Measurements from ENCODE around the gene DNAJC11. TPM values are rescaled to one million over a fixed set of nuclear protein-coding genes. Genes with fewer than 3 reads are reported as not detected.

The DNAJC11 gene
- total and polyA plus RNA-seq, 2 donors from 2014 or later = 44.6 to 49.8 TPM

DNA sequence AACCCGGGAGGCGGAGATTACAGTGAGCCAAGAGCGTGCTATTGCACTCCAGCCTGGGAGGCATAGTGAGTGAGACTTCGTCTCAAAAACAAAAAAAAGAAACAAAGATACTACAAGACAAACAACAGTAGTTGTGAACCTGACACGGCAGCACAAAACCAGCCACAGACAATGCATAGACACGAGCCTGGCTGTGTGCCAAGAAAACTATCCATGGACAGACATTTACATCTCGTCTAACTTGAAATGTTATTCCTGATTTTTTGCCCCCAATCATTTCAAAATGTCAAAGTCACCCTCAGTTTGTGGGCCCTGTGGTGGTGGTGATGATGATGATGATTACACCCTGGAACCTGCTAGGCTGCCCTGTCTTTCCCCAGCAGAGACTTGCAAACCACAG lies 105.3 kb downstream of the DNAJC11 start:
- Histone ChIP-seq H3K27me3 (ENCODE audit: control insufficient read depth, insufficient read depth, low read length) (no peaks in the 10 kb centered on the region), H3K9ac (ENCODE audit: low read length in 3 of 3) (peak overlapping the region in 1 of 3 donors; percentile 22), H3K4me3 (ENCODE audit: low read length in 3 of 3) (no peak overlapping the region), H3K27ac (ENCODE audit: low read depth in 2 of 2, low read length in 2 of 2) (no peak overlapping the region), H3K4me1 (ENCODE audit: control insufficient read depth in 2 of 3, insufficient read depth in 2 of 3, low read depth in 1 of 3, low read length in 3 of 3) (peaks cover 0 to 35% (median 23%) of the 10 kb centered on the region in 3 donors), H3K9me3 (ENCODE audit: control insufficient read depth in 2 of 3, insufficient read depth in 1 of 3, low read length in 3 of 3) (no peaks in the 10 kb centered on the region), H3K36me3 (ENCODE audit: control insufficient read depth in 2 of 3, insufficient read depth in 3 of 3, low read length in 3 of 3) (peaks cover 0 to 53% (median 39%) of the 10 kb centered on the region in 3 donors)
- FAIRE-seq (no peak), DNase-seq (no peak)
- intact Hi-C loops (cut with DNase I) = no loop called here
- TF ChIP-seq, protein P1, sequence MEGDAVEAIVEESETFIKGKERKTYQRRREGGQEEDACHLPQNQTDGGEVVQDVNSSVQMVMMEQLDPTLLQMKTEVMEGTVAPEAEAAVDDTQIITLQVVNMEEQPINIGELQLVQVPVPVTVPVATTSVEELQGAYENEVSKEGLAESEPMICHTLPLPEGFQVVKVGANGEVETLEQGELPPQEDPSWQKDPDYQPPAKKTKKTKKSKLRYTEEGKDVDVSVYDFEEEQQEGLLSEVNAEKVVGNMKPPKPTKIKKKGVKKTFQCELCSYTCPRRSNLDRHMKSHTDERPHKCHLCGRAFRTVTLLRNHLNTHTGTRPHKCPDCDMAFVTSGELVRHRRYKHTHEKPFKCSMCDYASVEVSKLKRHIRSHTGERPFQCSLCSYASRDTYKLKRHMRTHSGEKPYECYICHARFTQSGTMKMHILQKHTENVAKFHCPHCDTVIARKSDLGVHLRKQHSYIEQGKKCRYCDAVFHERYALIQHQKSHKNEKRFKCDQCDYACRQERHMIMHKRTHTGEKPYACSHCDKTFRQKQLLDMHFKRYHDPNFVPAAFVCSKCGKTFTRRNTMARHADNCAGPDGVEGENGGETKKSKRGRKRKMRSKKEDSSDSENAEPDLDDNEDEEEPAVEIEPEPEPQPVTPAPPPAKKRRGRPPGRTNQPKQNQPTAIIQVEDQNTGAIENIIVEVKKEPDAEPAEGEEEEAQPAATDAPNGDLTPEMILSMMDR (IDR thresholded peaks at IDR 0.05; ENCODE audit: borderline replicate concordance, extremely low read depth, insufficient read depth) = no peak

DNA sequence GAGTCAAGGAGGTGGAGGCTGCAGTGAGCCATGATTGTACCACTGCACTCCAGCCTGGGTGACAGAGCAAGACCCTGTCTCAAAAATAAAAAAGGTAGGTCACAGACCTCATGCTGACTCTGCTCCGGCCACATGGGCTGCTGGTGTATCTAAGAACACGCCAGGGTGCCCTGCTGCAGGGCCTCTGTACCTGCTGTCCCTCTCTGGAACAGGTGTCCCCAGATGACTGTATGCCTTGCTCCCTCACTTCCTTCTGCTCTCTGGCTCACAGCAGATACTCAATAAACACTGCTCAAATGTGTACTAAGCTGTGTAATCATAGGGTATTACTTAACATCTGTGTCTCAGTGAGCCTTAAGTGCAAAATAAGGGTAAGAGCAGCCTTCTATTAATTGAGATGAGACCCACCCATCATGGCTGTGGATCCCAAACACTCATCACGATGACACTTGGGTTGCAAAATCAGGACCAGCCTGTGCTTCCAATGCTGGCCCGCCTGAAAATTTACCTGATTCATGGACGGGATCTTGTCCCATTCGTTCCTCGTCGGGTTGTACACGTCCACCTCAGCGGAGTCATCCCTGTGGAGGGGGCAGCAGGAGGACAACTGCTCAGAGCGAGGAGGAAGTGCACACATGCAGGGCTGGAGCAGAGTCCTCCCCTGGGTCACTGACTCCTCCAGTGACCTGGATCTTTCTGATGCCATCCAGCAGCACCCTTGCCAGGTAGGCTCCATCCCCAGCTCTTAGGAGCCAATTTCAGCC lies 106.5 kb downstream of the DNAJC11 start:
- H3K9me3 ChIP-seq (ENCODE audit: control insufficient read depth in 2 of 3, insufficient read depth in 1 of 3, low read length in 3 of 3) = no peaks in the 10 kb centered on the region
- H3K36me3 ChIP-seq (ENCODE audit: control insufficient read depth in 2 of 3, insufficient read depth in 3 of 3, low read length in 3 of 3) = peaks cover 0 to 56% (median 43%) of the 10 kb centered on the region in 3 donors
- FAIRE-seq = no peak
- intact Hi-C loops (cut with DNase I) = no loop called here
- peaks cover 0 to 27% (median 23%) of the 10 kb centered on the region in 3 donors for H3K4me1 ChIP-seq (ENCODE audit: control insufficient read depth in 2 of 3, insufficient read depth in 2 of 3, low read depth in 1 of 3, low read length in 3 of 3)
- H3K27ac ChIP-seq (ENCODE audit: low read depth in 2 of 2, low read length in 2 of 2) = no peak overlapping the region
- H3K4me3 ChIP-seq (ENCODE audit: low read length in 3 of 3) = no peak overlapping the region
- H3K27me3 ChIP-seq (ENCODE audit: control insufficient read depth, insufficient read depth, low read length) = no peaks in the 10 kb centered on the region
- TF ChIP-seq, protein P1 (IDR thresholded peaks at IDR 0.05; ENCODE audit: borderline replicate concordance, extremely low read depth, insufficient read depth) = no peak
- no peak overlapping the region for H3K9ac ChIP-seq (ENCODE audit: low read length in 3 of 3)
- no peak for DNase-seq

DNA sequence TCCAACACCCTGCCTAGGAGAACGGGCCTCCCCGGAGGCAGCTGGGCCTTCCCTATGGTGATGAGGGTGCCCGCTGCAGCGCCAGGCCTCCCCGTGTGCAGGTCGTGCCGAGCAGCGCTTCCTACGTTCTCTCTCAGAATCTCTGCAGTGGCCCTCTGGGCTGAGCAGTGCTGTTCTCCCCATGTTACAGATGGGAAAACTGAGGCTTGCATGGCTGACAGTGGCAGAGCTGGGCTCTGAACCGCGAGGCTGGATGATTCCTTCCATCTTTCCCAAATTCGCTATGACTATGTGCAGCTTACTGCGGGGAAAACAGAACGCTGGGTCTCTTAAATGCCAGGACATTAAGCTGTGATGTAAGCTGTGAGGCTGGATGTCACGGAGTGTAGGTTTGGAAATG lies 107.8 kb downstream of the DNAJC11 start:
- TF ChIP-seq, protein P1 (IDR thresholded peaks at IDR 0.05; ENCODE audit: borderline replicate concordance, extremely low read depth, insufficient read depth) = no peak
- Histone ChIP-seq H3K36me3 (ENCODE audit: control insufficient read depth in 2 of 3, insufficient read depth in 3 of 3, low read length in 3 of 3) (peaks cover 0 to 66% (median 51%) of the 10 kb centered on the region in 3 donors), H3K27me3 (ENCODE audit: control insufficient read depth, insufficient read depth, low read length) (no peaks in the 10 kb centered on the region), H3K9ac (ENCODE audit: low read length in 3 of 3) (no peak overlapping the region), H3K9me3 (ENCODE audit: control insufficient read depth in 2 of 3, insufficient read depth in 1 of 3, low read length in 3 of 3) (no peaks in the 10 kb centered on the region), H3K4me3 (ENCODE audit: low read length in 3 of 3) (no peak overlapping the region), H3K4me1 (ENCODE audit: control insufficient read depth in 2 of 3, insufficient read depth in 2 of 3, low read depth in 1 of 3, low read length in 3 of 3) (peaks cover 0 to 20% (median 18%) of the 10 kb centered on the region in 3 donors), H3K27ac (ENCODE audit: low read depth in 2 of 2, low read length in 2 of 2) (no peak overlapping the region)
- intact Hi-C loops (cut with DNase I) = no loop called here
- no peak for DNase-seq
- no peak for FAIRE-seq
